ENCODE results near the gene ROBO1.

The ROBO1 gene

DNA sequence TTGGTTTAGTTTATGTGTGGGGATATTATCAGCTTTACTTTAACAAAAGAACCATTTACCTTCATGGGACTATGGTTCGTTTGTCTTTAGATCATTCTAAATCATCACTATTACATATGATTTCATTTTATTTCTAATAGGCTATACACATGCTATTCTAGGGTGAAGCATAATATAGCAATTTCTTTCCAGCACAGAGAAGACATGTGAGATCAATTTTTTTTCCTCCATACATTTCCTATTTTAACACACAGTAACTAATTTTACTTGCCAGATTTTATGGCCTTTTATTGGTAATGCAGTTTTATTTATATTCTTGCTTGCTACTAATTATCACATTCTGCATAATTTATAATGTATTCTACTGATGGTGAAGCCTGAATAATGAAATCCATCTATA lies 287.1 kb downstream of the ROBO1 start:
- Histone ChIP-seq H3K79me2 (ENCODE audit: insufficient read depth, low read length) (no peaks in the 10 kb centered on the region), H3F3A (ENCODE audit: insufficient read depth) (no peaks in the 10 kb centered on the region), H3K4me3 (ENCODE audit: insufficient read depth, low read length, poor library complexity, severe bottlenecking) (no peak overlapping the region), H3K4me2 (ENCODE audit: low read depth, low read length, poor library complexity, severe bottlenecking) (no peak overlapping the region), H3K27ac (ENCODE audit: low read depth, low read length) (no peak overlapping the region), H3K9me3 (ENCODE audit: insufficient read depth, low read length) (no peaks in the 10 kb centered on the region), H4K20me1 (ENCODE audit: low read depth, low read length) (no peaks in the 10 kb centered on the region), H3K9me2 (replicated peaks; ENCODE audit: insufficient read depth, low read length) (no peaks in the 10 kb centered on the region), H3K27me3 (ENCODE audit: low read length) (no peaks in the 10 kb centered on the region), H2AFZ (ENCODE audit: low read depth, low read length, severe bottlenecking) (no peak overlapping the region), H3K9ac (ENCODE audit: low read length) (no peak overlapping the region), H3K36me3 (ENCODE audit: low read length) (no peaks in the 10 kb centered on the region)
- TF ChIP-seq, protein P1, sequence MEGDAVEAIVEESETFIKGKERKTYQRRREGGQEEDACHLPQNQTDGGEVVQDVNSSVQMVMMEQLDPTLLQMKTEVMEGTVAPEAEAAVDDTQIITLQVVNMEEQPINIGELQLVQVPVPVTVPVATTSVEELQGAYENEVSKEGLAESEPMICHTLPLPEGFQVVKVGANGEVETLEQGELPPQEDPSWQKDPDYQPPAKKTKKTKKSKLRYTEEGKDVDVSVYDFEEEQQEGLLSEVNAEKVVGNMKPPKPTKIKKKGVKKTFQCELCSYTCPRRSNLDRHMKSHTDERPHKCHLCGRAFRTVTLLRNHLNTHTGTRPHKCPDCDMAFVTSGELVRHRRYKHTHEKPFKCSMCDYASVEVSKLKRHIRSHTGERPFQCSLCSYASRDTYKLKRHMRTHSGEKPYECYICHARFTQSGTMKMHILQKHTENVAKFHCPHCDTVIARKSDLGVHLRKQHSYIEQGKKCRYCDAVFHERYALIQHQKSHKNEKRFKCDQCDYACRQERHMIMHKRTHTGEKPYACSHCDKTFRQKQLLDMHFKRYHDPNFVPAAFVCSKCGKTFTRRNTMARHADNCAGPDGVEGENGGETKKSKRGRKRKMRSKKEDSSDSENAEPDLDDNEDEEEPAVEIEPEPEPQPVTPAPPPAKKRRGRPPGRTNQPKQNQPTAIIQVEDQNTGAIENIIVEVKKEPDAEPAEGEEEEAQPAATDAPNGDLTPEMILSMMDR (IDR thresholded peaks at IDR 0.05; ENCODE audit: insufficient read depth, low read length, poor library complexity, severe bottlenecking): no peak
- TF ChIP-seq EZH2phosphoT487 (conservative IDR thresholded peaks at IDR 0.05; ENCODE audit: low read length): no peak

DNA sequence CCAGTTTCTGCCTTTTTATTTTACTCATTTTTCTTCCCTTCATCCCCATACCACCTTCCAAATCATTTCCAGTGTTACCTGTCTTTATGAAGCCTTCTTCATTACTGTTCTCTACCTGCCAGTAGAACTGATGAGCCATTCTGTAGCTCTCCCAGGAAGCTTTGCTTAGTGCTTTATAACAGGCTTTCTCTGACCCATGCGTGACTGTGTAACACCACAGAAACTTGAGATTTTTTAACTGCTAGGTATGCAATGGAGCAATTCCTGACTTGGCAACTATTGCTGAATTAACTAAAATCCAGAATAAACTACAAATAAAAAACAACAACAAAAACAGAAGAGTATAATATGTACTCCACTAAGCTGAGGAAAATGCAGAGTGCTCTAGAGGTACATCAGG lies 289.2 kb downstream of the ROBO1 start:
- TF ChIP-seq, protein P1 (IDR thresholded peaks at IDR 0.05; ENCODE audit: insufficient read depth, low read length, poor library complexity, severe bottlenecking): no peak
- TF ChIP-seq EZH2phosphoT487 (conservative IDR thresholded peaks at IDR 0.05; ENCODE audit: low read length): no peak
- no peak overlapping the region for H3K4me2 ChIP-seq (ENCODE audit: low read depth, low read length, poor library complexity, severe bottlenecking)
- no peak overlapping the region for H3K9ac ChIP-seq (ENCODE audit: low read length)
- H3K27me3 ChIP-seq (ENCODE audit: low read length): no peaks in the 10 kb centered on the region
- no peak overlapping the region for H2AFZ ChIP-seq (ENCODE audit: low read depth, low read length, severe bottlenecking)
- H4K20me1 ChIP-seq (ENCODE audit: low read depth, low read length): no peaks in the 10 kb centered on the region
- H3K27ac ChIP-seq (ENCODE audit: low read depth, low read length): no peak overlapping the region
- no peaks in the 10 kb centered on the region for H3K9me2 ChIP-seq (replicated peaks; ENCODE audit: insufficient read depth, low read length)
- no peaks in the 10 kb centered on the region for H3K36me3 ChIP-seq (ENCODE audit: low read length)
- H3K4me3 ChIP-seq (ENCODE audit: insufficient read depth, low read length, poor library complexity, severe bottlenecking): no peak overlapping the region
- H3K9me3 ChIP-seq (ENCODE audit: insufficient read depth, low read length): no peaks in the 10 kb centered on the region
- H3F3A ChIP-seq (ENCODE audit: insufficient read depth): no peaks in the 10 kb centered on the region
- no peaks in the 10 kb centered on the region for H3K79me2 ChIP-seq (ENCODE audit: insufficient read depth, low read length)

DNA sequence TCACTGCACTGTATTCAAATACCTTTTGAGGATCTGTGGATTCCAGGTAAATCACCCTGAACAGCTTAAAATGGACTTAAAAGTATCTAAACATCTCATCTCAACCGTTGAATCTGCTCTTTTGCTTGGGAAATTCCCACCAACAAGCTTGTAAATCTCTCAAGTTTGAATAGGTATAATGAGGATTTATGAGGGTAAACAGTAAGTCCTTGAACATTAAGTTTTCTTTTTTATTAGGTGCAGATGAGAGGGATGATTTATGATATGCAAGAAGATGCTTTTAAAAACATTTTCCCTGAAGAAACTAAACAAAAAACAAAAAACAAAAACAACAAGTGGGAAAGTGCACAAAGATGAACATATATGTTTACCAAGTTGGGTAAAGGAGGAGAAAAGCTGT lies 290.6 kb downstream of the ROBO1 start:
- H3K27me3 ChIP-seq (ENCODE audit: low read length): no peaks in the 10 kb centered on the region
- H2AFZ ChIP-seq (ENCODE audit: low read depth, low read length, severe bottlenecking): no peak overlapping the region
- no peaks in the 10 kb centered on the region for H3K9me3 ChIP-seq (ENCODE audit: insufficient read depth, low read length)
- no peaks in the 10 kb centered on the region for H3K9me2 ChIP-seq (replicated peaks; ENCODE audit: insufficient read depth, low read length)
- no peaks in the 10 kb centered on the region for H3K79me2 ChIP-seq (ENCODE audit: insufficient read depth, low read length)
- TF ChIP-seq EZH2phosphoT487 (conservative IDR thresholded peaks at IDR 0.05; ENCODE audit: low read length): no peak
- TF ChIP-seq, protein P1 (IDR thresholded peaks at IDR 0.05; ENCODE audit: insufficient read depth, low read length, poor library complexity, severe bottlenecking): no peak
- H3F3A ChIP-seq (ENCODE audit: insufficient read depth): no peaks in the 10 kb centered on the region
- no peak overlapping the region for H3K9ac ChIP-seq (ENCODE audit: low read length)
- no peak overlapping the region for H3K4me3 ChIP-seq (ENCODE audit: insufficient read depth, low read length, poor library complexity, severe bottlenecking)
- no peaks in the 10 kb centered on the region for H4K20me1 ChIP-seq (ENCODE audit: low read depth, low read length)
- no peak overlapping the region for H3K4me2 ChIP-seq (ENCODE audit: low read depth, low read length, poor library complexity, severe bottlenecking)
- no peaks in the 10 kb centered on the region for H3K36me3 ChIP-seq (ENCODE audit: low read length)
- H3K27ac ChIP-seq (ENCODE audit: low read depth, low read length): no peak overlapping the region
